Loucy (cell line): ENCODE results near the gene PSMD13.

ENCODE experiments used
- CTCF ChIP-seq: fragments of 200-600 bp; sonication (generic); conservative IDR thresholded peaks from 2 replicates; pipeline ENCODE4 v1.5.1; 2014; ENCODE audit warnings: mild to moderate bottlenecking, antibody characterized with exemption, low read length
- EZH2phosphoT487 ChIP-seq: fragments of 200-600 bp; IDR thresholded peaks from 2 replicates; pipeline ENCODE4 v1.6.1; 2018; ENCODE audit warnings: antibody characterized with exemption, mild to moderate bottlenecking, moderate library complexity, borderline replicate concordance

GRCh38 chr11:293271-293851, 56.6 kb downstream of the PSMD13 start:
- TF ChIP-seq CTCF (no peak), EZH2phosphoT487 (no peak)
